Suprapubic skin (tissue), 4 donors: Measurements from ENCODE around the gene PEX10. TPM values are rescaled to one million over a fixed set of nuclear protein-coding genes. Genes with fewer than 3 reads are reported as not detected.

Experiments
- DNase-seq, 2 donors: peaks; one replicate each; pipeline ENCODE4 v3.0.0-alpha.2; 2019; ENCODE audit warnings: low spot score in 2 of 2
- H3K27ac ChIP-seq: fragments of 200-600 bp; sonication (generic); one replicate; pipeline ENCODE4 v1.5.1; 2019
- H3K27me3 ChIP-seq: fragments of 200-600 bp; sonication (generic); one replicate; pipeline ENCODE4 v1.5.1; 2019
- H3K36me3 ChIP-seq: fragments of 200-600 bp; sonication (generic); one replicate; pipeline ENCODE4 v1.5.1; 2019
- H3K4me1 ChIP-seq: fragments of 200-600 bp; sonication (generic); one replicate; pipeline ENCODE4 v1.5.1; 2019
- H3K4me3 ChIP-seq: fragments of 200-600 bp; sonication (generic); one replicate; pipeline ENCODE4 v1.5.1; 2019; ENCODE audit warnings: mild to moderate bottlenecking
- H3K9me3 ChIP-seq: fragments of 200-600 bp; sonication (generic); one replicate; pipeline ENCODE4 v1.5.1; 2019
- EP300 ChIP-seq: sonication (generic); formaldehyde crosslinking; IDR thresholded peaks from one replicate; pipeline ENCODE4 v1.6.1; 2017; ENCODE audit warnings: antibody characterized with exemption
- POLR2A ChIP-seq, 2 donors: fragments of 450-650 bp; IDR thresholded peaks; one replicate each; pipeline ENCODE4 v1.6.1; 2017; ENCODE audit warnings: antibody characterized with exemption in 2 of 2, mild to moderate bottlenecking in 2 of 2, moderate library complexity in 2 of 2
- POLR2AphosphoS5 ChIP-seq, 3 donors: sonication (generic); formaldehyde crosslinking; IDR thresholded peaks; one replicate each; pipeline ENCODE4 v1.6.1; 2017; ENCODE audit warnings: antibody characterized with exemption in 3 of 3
- WGBS: methylation state at CpG from one replicate; pipeline ENCODE4 v1.1.5; 2018; 5-methylcytosine and 5-hydroxymethylcytosine counted together
- total RNA-seq, 4 donors: library from RNA; depleted of rRNA; stranded (reverse); fragments of >200 nt; gene quantifications; one replicate each; pipeline ENCODE4 v1.1.0, GENCODE V29; 2016
- TF ChIP-seq, protein P1 (sequence below), 2 donors: fragments of 200-600 bp in 1 of 2; fragments of 450-650 bp in 1 of 2; sonication (generic) in 1 of 2; IDR thresholded peaks; one replicate each; pipeline ENCODE4 v1.5.1; 2016 to 2019; ENCODE audit warnings: antibody characterized with exemption in 2 of 2, mild to moderate bottlenecking in 1 of 2, moderate library complexity in 1 of 2

Gene PEX10
- total RNA-seq, 4 donors from 2014 or later, result 16.2 to 39.2 (median 27.3) TPM

DNA sequence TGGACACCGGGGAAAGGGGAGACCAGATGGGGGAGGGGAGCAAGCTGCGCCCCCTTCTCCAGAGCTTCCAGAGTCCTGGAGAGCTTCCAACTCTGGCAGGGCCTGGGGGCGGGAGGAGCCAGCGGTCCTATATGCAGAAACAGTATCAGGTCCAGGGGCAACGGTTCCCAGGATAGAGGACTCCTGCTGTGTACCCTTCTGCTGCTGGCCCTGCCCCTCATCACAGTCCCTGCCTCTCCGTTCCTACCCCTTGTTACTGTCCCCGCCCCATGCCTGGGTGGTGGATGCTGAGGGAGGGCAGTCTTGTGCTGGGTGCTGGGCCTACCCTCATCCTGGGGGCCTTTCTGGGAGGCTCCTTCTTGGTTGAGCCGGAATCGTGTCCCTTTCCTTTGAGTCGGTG, 19.2 kb upstream of the PEX10 start:
- peak overlapping the region; percentile 15 for H3K4me3 ChIP-seq
- no peaks in the 10 kb centered on the region for H3K9me3 ChIP-seq
- no peaks in the 10 kb centered on the region for H3K36me3 ChIP-seq
- peaks cover 43% of the 10 kb centered on the region for H3K4me1 ChIP-seq
- DNase-seq, result no peak
- no peak for TF ChIP-seq EP300
- TF ChIP-seq, protein P1, sequence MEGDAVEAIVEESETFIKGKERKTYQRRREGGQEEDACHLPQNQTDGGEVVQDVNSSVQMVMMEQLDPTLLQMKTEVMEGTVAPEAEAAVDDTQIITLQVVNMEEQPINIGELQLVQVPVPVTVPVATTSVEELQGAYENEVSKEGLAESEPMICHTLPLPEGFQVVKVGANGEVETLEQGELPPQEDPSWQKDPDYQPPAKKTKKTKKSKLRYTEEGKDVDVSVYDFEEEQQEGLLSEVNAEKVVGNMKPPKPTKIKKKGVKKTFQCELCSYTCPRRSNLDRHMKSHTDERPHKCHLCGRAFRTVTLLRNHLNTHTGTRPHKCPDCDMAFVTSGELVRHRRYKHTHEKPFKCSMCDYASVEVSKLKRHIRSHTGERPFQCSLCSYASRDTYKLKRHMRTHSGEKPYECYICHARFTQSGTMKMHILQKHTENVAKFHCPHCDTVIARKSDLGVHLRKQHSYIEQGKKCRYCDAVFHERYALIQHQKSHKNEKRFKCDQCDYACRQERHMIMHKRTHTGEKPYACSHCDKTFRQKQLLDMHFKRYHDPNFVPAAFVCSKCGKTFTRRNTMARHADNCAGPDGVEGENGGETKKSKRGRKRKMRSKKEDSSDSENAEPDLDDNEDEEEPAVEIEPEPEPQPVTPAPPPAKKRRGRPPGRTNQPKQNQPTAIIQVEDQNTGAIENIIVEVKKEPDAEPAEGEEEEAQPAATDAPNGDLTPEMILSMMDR (IDR thresholded peaks at IDR 0.05), result no peak
- no peak for TF ChIP-seq POLR2AphosphoS5 (IDR thresholded peaks at IDR 0.05)
- no peak for TF ChIP-seq POLR2A (IDR thresholded peaks at IDR 0.05)
- no peak overlapping the region for H3K27ac ChIP-seq
- WGBS, result 0% methylated on average over 1 of the region's 10 CpGs
- H3K27me3 ChIP-seq, result peaks cover 59% of the 10 kb centered on the region

DNA sequence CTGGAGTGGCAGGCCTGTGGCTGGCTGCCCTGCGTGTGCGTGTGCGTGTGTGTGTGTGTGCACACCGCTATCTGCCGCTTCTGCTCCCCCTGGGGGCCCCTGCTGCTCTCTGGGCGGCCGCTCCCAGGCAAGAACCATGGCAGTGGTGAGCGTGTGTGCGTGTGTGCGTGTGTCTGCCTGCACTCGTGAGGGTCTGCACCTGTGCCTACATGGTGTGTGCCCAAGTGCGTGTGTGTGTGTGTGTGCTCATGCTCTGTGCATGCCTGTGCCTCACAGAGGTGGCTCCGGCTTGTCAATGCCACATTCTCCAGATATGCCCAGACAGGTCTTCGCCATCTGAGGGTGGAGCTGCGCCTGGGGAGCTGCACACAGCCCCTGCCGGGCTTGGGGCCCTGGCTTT, 18.7 kb upstream of the PEX10 start:
- DNase-seq, result no peak
- no peak for TF ChIP-seq EP300
- TF ChIP-seq POLR2A (IDR thresholded peaks at IDR 0.05), result no peak
- no peak for TF ChIP-seq POLR2AphosphoS5 (IDR thresholded peaks at IDR 0.05)
- TF ChIP-seq, protein P1 (IDR thresholded peaks at IDR 0.05), result no peak
- Histone ChIP-seq H3K4me3 (peak overlapping the region; percentile 15), H3K4me1 (peaks cover 43% of the 10 kb centered on the region), H3K27ac (peak overlapping the region; percentile 34), H3K36me3 (no peaks in the 10 kb centered on the region), H3K9me3 (no peaks in the 10 kb centered on the region), H3K27me3 (peaks cover 60% of the 10 kb centered on the region)
- WGBS, result 20% methylated on average over 9 of the region's 16 CpGs

DNA sequence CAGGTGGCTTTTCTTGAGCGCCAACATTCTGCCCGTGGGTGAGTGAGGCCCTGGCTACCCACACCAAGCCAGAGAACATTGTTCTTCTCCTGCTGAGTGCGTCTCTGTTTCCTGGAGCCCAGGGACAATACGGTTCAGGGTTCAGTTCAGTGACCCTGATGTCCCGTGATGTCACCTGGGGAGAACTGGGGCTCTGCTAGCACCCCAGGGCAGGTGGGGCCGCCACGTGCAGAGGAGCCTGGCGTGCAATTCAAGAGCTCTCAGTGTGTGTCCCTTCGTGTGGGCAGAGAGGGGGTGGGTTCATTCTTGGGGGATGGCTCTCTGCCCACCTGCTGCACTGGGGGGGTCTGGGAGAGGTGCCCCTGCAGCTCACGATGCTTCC, 18.2 kb upstream of the PEX10 start:
- H3K27ac ChIP-seq, result peak overlapping the region; percentile 34
- peaks cover 43% of the 10 kb centered on the region for H3K4me1 ChIP-seq
- no peaks in the 10 kb centered on the region for H3K9me3 ChIP-seq
- DNase-seq, result no peak
- H3K27me3 ChIP-seq, result peaks cover 58% of the 10 kb centered on the region
- H3K4me3 ChIP-seq, result peak overlapping the region; percentile 15
- 65% methylated on average over 4 of the region's 10 CpGs for whole genome bisulfite sequencing
- TF ChIP-seq POLR2AphosphoS5 (IDR thresholded peaks at IDR 0.05) (no peak), POLR2A (IDR thresholded peaks at IDR 0.05) (no peak), EP300 (no peak)
- TF ChIP-seq, protein P1 (IDR thresholded peaks at IDR 0.05), result no peak
- H3K36me3 ChIP-seq, result no peaks in the 10 kb centered on the region

DNA sequence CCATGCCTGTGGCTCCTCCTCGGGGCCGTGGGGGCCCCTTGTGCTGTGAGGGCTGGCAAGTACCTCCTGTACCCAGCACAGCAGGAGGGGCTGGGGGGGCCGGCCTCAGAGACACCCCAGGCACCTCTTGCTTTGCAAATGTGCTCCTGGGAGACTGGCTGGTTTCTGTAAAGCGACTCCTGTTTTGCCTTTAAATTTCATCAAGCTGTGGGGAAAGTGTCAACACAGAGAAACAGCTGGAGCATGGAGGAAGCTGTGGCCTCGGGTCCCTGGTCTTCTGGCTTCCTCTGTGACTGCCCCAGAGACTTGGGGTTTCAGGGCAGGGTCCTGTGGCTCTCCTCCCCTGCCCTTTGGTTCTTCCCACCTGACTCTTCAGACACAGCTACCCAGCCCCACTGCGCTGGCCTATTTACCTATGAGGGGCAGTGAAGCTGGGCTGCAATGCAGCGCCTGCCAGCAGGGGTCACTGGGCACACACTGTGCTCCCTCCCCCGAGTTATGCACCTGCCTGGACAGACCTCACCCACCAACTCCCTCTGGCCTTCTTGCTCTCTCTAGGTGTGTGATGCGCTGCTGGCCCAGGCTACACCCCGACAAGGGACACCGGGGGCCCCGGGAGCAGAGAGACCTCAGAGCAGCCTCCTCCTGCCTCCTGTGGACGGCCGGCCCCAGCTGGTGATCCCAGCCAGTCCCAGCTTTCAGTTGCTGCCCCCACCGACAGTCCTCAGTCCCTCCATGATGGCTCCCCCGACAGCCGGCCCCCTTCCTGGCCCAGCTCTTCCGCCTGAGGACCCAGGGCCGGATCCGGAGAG, 17.6 kb upstream of the PEX10 start:
- H3K27ac ChIP-seq, result no peak overlapping the region
- no peaks in the 10 kb centered on the region for H3K9me3 ChIP-seq
- 73% methylated on average over 12 of the region's 20 CpGs for WGBS
- H3K27me3 ChIP-seq, result peaks cover 52% of the 10 kb centered on the region
- no peak for DNase-seq
- peak overlapping the region; percentile 49 for H3K4me3 ChIP-seq
- no peaks in the 10 kb centered on the region for H3K36me3 ChIP-seq
- TF ChIP-seq, protein P1 (IDR thresholded peaks at IDR 0.05), result peak in 1 of 2 donors; percentile 25
- no peak for TF ChIP-seq EP300
- peaks cover 43% of the 10 kb centered on the region for H3K4me1 ChIP-seq

DNA sequence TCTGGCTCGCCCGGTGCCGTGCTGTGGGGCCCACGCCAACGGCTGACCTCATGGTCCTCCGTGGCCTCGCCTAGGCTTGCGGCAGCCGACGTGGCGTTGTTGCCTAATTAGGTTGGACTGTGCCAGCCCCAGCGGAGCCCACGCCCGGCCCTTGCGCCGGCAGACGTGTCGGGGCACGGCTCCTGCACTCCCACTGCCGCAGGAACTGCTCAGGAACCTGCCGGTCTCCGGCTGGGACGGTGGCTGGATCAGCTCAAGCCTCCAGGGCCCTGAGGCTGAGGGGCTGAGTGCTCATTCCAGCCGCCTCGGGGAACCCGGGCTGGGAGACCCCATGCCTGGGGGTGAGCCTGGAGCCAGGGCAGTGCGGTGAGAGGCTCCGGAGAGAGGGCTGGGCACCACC, 16.1 kb upstream of the PEX10 start:
- peak overlapping the region; percentile 49 for H3K4me3 ChIP-seq
- TF ChIP-seq EP300, result no peak
- no peak for TF ChIP-seq POLR2A (IDR thresholded peaks at IDR 0.05)
- TF ChIP-seq, protein P1 (IDR thresholded peaks at IDR 0.05), result no peak
- TF ChIP-seq POLR2AphosphoS5 (IDR thresholded peaks at IDR 0.05), result peak in 2 of 3 donors; percentile 59 to 61
- WGBS, result 44% methylated on average over 7 of the region's 28 CpGs
- DNase-seq, result no peak
- H3K36me3 ChIP-seq, result no peaks in the 10 kb centered on the region
- H3K27ac ChIP-seq, result peak overlapping the region; percentile 81
- no peaks in the 10 kb centered on the region for H3K9me3 ChIP-seq
- peaks cover 40% of the 10 kb centered on the region for H3K27me3 ChIP-seq
- H3K4me1 ChIP-seq, result peaks cover 43% of the 10 kb centered on the region
